Measurements from ENCODE around the gene DCT.

Gene DCT

DNA sequence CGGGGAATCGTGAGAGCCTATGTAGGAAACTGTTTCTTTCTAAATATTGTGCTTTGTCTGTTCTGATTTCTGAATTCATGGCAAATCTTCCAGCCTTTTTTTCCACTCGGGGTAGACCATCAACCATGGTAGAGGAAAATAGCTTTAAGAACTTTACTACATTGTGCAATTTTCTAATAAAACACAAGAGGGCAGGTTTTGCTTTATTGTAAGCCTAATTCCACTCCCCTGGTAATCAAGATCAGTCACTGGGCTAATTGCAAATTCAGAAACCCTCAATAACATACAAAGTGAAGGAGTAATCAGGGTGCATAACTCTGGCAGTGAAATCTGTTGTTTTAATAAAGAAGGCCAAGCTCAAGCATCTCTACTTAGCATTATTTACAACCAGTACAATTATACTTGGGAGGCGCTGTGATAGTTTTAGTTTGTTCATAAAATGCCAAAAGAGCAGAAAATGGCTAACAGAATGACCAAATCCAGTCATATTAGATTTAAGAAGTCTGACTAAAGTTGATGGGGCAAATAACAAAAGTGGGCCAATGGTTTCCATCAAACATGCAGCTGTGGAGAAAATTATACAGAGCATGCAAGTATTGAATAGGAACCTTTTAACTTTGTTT lies 43.8 kb downstream of the DCT start:
- TF ChIP-seq FOXK2 (IDR thresholded peaks at IDR 0.05), result no peak
- no peak for TF ChIP-seq SP1 (IDR thresholded peaks at IDR 0.05)
- no peak for TF ChIP-seq HDGF (IDR thresholded peaks at IDR 0.05; ENCODE audit: borderline replicate concordance)
- TF ChIP-seq ELF4 (IDR thresholded peaks at IDR 0.05), result no peak
- POLR2A ChIA-PET, result interaction anchor here (0.9 to 5.4 kb wide), 2 partner anchors 10 to 114 kb away, joined by 3 to 46 read pairs; no protein-coding TSS in a partner anchor
- peak; percentile 80 for DNase-seq (ENCODE audit: extremely low spot score)
- CTCF ChIA-PET, result interaction anchor here (0.6 to 10.7 kb wide), 18 partner anchors 9 to 1855 kb away, joined by 3 to 175 read pairs (median 3); no protein-coding TSS in a partner anchor

DNA sequence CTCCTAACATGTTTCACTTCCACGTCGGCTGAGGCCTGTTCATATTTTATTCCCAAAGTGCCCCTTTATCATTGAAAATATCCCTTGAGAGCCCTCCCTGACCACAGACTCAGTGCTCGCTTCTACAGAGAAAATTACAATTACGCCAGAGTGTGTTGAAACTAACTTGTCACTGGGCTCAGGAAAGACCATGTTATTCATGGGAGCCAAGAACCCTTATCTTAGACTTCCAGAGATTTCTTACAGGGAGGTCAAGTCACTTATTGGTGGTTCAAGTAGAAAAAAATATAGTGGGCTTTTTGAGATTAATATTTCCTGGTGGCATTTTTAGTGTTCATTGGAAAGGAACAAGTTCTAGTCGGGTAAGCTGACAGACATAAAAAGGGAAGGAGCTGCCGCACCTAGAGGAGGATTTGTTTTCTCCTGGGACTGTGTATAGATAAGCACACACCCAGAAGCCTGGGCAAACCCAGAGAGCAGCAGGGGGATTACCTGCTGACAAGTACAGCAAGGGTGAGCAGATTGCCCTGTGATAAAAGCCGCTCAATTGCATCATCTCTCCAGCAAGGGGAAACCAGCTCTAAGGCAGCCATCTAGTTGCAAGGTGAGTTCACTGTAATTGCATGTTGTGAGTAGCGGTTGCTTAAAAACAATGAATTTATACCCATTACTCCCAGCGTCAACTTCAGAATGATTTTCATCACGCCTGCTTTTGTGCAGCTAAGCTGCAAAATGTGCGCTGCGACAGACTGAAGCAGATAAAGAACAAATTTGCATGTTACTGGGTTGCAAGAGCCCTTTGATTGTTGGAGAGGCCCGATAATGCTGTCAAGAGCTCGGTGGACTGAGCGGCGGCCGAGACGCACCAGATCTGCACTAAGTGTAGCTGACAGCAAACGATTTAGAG lies 46.2 kb downstream of the DCT start:
- POLR2A ChIA-PET, result interaction anchor here (0.6 to 5.4 kb wide), 6 partner anchors 47 to 184 kb away, joined by 3 to 46 read pairs (median 4); partner anchors contain the start of genes GPR180 and TGDS
- peak; percentile 67 for DNase-seq (ENCODE audit: extremely low spot score)

DNA sequence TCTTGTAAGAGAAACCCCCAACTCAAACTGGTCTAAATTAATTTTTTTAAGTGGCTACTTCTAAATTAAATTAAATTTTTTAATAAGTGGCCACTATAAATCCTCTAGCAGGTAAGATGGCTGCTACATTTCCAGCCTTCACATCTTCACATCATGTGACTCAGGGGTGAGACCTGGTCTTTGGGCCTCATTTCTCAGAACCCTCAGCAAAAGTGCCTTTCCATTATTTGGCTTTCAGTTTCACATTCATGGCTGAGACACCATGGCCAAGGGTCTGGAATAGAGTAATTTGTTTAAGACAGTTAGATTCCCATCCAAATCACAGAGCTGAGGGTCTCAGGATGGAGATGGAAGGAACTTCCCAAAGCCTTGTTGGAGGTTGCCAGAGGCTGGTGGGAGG lies 47.5 kb downstream of the DCT start:
- CTCF ChIA-PET, result interaction anchor here (1.1 to 10.7 kb wide), 3 partner anchors 9 to 188 kb away, joined by 3 to 175 read pairs (median 29); no protein-coding TSS in a partner anchor
- no peak for TF ChIP-seq FOXK2 (IDR thresholded peaks at IDR 0.05)
- TF ChIP-seq CTBP1 (IDR thresholded peaks at IDR 0.05; ENCODE audit: borderline replicate concordance), result no peak
- TF ChIP-seq LEF1 (IDR thresholded peaks at IDR 0.05; ENCODE audit: borderline replicate concordance), result no peak
- no peak for TF ChIP-seq FOXA1 (IDR thresholded peaks at IDR 0.05)
- no peak for TF ChIP-seq SP1 (IDR thresholded peaks at IDR 0.05)
- no peak for TF ChIP-seq NFRKB (IDR thresholded peaks at IDR 0.05)
- TF ChIP-seq ELF4 (IDR thresholded peaks at IDR 0.05), result no peak
- no peak for TF ChIP-seq L3MBTL2 (conservative IDR thresholded peaks at IDR 0.05)
- no peak for TF ChIP-seq HDGF (IDR thresholded peaks at IDR 0.05; ENCODE audit: borderline replicate concordance)
- no peak for TF ChIP-seq FOXM1 (IDR thresholded peaks at IDR 0.05; ENCODE audit: borderline replicate concordance)
- no peak for TF ChIP-seq ARNT (IDR thresholded peaks at IDR 0.05)
- TF ChIP-seq BHLHE40 (IDR thresholded peaks at IDR 0.05; ENCODE audit: borderline replicate concordance), result no peak
- TF ChIP-seq ZNF384 (IDR thresholded peaks at IDR 0.05), result no peak
- no peak for TF ChIP-seq TARDBP (IDR thresholded peaks at IDR 0.05)
- no peak for TF ChIP-seq SUZ12 (IDR thresholded peaks at IDR 0.05)
- TF ChIP-seq, protein P1, sequence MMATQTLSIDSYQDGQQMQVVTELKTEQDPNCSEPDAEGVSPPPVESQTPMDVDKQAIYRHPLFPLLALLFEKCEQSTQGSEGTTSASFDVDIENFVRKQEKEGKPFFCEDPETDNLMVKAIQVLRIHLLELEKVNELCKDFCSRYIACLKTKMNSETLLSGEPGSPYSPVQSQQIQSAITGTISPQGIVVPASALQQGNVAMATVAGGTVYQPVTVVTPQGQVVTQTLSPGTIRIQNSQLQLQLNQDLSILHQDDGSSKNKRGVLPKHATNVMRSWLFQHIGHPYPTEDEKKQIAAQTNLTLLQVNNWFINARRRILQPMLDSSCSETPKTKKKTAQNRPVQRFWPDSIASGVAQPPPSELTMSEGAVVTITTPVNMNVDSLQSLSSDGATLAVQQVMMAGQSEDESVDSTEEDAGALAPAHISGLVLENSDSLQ (IDR thresholded peaks at IDR 0.05), result no peak
- no peak for DNase-seq (ENCODE audit: extremely low spot score)
- POLR2A ChIA-PET, result interaction anchor here (1.0 to 5.4 kb wide), 2 partner anchors 118 to 164 kb away, joined by 6 to 46 read pairs; partner anchors contain the start of gene TGDS

More for the DNA sequence above, 46.2 kb downstream of the DCT start:
- CTCF ChIA-PET, result interaction anchor here (0.5 to 10.7 kb wide), 12 partner anchors 9 to 1282 kb away, joined by 3 to 175 read pairs (median 4); partner anchors contain the start of gene TGDS
- TF ChIP-seq NFRKB (IDR thresholded peaks at IDR 0.05) (no peak), HDGF (IDR thresholded peaks at IDR 0.05; ENCODE audit: borderline replicate concordance) (no peak), FOXM1 (IDR thresholded peaks at IDR 0.05; ENCODE audit: borderline replicate concordance) (no peak), SUZ12 (IDR thresholded peaks at IDR 0.05) (no peak), CTBP1 (IDR thresholded peaks at IDR 0.05; ENCODE audit: borderline replicate concordance) (no peak), TARDBP (IDR thresholded peaks at IDR 0.05) (no peak), ZNF384 (IDR thresholded peaks at IDR 0.05) (no peak), SP1 (IDR thresholded peaks at IDR 0.05) (no peak), ELF4 (IDR thresholded peaks at IDR 0.05) (no peak), BHLHE40 (IDR thresholded peaks at IDR 0.05; ENCODE audit: borderline replicate concordance) (no peak), FOXK2 (IDR thresholded peaks at IDR 0.05) (no peak), ARNT (IDR thresholded peaks at IDR 0.05) (no peak), LEF1 (IDR thresholded peaks at IDR 0.05; ENCODE audit: borderline replicate concordance) (no peak), L3MBTL2 (conservative IDR thresholded peaks at IDR 0.05) (no peak), FOXA1 (IDR thresholded peaks at IDR 0.05) (no peak)
- TF ChIP-seq, protein P1 (IDR thresholded peaks at IDR 0.05), result no peak

DNA sequence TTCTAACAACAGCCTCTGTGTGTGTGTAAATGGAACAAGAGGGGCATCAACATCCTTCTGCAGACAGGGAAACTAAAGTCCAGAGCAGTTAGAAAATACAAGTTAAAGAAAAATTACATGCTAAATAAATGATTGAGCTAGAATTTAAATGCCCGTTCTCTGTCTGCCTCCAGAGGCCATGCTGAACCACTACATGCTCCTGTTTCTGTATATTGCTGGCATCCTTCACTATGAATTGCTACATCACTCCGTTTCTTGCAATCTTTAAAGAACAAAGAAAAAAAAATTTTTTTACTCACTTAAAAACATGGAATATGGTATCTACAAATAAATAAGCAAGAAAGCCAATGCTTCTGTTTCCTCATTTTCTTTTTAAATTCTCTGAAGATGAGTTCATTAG lies 47.9 kb downstream of the DCT start:
- DNase-seq (ENCODE audit: extremely low spot score), result peak; percentile 43
- no peak for TF ChIP-seq BHLHE40 (IDR thresholded peaks at IDR 0.05; ENCODE audit: borderline replicate concordance)
- TF ChIP-seq LEF1 (IDR thresholded peaks at IDR 0.05; ENCODE audit: borderline replicate concordance), result no peak
- TF ChIP-seq TARDBP (IDR thresholded peaks at IDR 0.05), result no peak
- TF ChIP-seq L3MBTL2 (conservative IDR thresholded peaks at IDR 0.05), result no peak
- TF ChIP-seq, protein P1 (IDR thresholded peaks at IDR 0.05), result no peak
- TF ChIP-seq FOXK2 (IDR thresholded peaks at IDR 0.05), result no peak
- no peak for TF ChIP-seq ZNF384 (IDR thresholded peaks at IDR 0.05)
- TF ChIP-seq SP1 (IDR thresholded peaks at IDR 0.05), result no peak
- TF ChIP-seq ARNT (IDR thresholded peaks at IDR 0.05), result no peak
- CTCF ChIA-PET, result interaction anchor here (1.1 to 10.7 kb wide), 3 partner anchors 9 to 188 kb away, joined by 3 to 175 read pairs (median 29); no protein-coding TSS in a partner anchor
- POLR2A ChIA-PET, result interaction anchor here (1.0 kb wide), 1 partner anchor 164 kb away, joined by 6 read pairs; the partner anchor contains the start of gene TGDS

DNA sequence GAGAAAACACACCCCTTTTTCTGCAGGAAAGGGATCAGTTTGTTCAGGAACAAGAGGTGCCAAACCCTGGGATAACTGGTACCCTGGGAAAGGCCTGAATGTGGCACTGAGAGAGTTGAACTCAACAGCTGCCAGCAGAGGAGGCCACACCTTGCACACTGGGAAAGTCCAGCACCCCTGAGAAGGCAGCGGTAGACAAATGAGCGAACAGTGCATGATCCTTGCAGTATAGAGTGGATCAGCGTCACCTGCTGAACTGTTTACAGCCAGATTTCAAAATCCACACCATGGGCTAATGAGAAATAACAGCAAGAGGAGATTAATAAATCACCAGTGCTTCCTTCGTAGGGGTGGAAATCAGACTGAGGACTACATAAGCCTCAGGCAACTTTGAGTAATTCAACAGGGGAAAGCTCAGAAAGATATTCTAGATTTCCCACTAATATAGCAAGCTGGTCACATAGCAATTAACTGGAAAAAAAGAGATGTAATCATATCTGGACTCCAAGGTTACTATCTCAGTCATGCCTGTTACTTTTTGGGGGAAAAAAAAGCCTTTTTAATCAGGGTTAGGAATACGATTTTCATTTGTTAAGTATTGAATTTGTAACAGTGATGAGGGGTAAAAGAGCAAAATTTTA lies 52.0 kb downstream of the DCT start:
- no peak for TF ChIP-seq FOXM1 (IDR thresholded peaks at IDR 0.05; ENCODE audit: borderline replicate concordance)
- TF ChIP-seq, protein P1 (IDR thresholded peaks at IDR 0.05), result no peak
- TF ChIP-seq ZNF384 (IDR thresholded peaks at IDR 0.05), result no peak
- no peak for TF ChIP-seq CTBP1 (IDR thresholded peaks at IDR 0.05; ENCODE audit: borderline replicate concordance)
- no peak for TF ChIP-seq SP1 (IDR thresholded peaks at IDR 0.05)
- TF ChIP-seq ARNT (IDR thresholded peaks at IDR 0.05), result no peak
- TF ChIP-seq BHLHE40 (IDR thresholded peaks at IDR 0.05; ENCODE audit: borderline replicate concordance), result no peak
- no peak for DNase-seq (ENCODE audit: extremely low spot score)
- POLR2A ChIA-PET, result no interaction called here
- CTCF ChIA-PET, result interaction anchor here (0.6 to 1.4 kb wide), 3 partner anchors 8 to 1526 kb away, joined by 3 to 7 read pairs (median 3); no protein-coding TSS in a partner anchor
